GM18909 (cell line): ENCODE measurements around the gene GCC2.
A peak's percentile ranks its signal among the peaks of the same experiment; 100 is the strongest.
"Not testable (repeated sequence)": the region's sequence is repeated elsewhere in the genome, so short reads cannot be mapped to it uniquely, and the experiment has no call there.

Source experiments
- ATAC-seq: cut with Tn5 transposase; IDR thresholded peaks from one replicate; pipeline ENCODE4 v1.9.1; 2021; ENCODE audit warnings: mild to moderate bottlenecking; ENCODE audit not compliant: unreplicated experiment, poor library complexity

GCC2 gene

GRCh38 chr2:108514478-108514877, 65.5 kb downstream of the GCC2 start:
- ATAC-seq = not testable (repeated sequence)

DNA sequence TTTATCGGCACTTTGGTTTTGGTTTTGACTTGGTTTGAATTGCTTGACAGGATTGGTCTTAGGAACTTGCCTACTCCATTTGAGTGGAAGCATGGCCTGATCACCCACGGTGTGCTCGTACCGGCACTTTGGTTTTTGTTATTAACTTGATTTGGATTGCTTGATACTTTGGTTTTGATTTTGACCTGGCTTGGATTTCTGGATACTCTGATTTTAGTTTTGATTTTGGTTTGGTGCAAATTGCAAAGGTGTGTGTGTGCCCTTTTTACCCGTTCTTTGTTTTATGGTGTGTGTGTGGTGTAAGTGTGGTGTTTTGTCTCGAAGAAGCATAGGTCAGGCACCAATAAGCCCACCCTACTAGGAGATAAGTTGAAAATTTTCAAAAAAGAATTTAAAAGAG, 75.7 kb downstream of the GCC2 start:
- not testable (repeated sequence) for ATAC-seq

DNA sequence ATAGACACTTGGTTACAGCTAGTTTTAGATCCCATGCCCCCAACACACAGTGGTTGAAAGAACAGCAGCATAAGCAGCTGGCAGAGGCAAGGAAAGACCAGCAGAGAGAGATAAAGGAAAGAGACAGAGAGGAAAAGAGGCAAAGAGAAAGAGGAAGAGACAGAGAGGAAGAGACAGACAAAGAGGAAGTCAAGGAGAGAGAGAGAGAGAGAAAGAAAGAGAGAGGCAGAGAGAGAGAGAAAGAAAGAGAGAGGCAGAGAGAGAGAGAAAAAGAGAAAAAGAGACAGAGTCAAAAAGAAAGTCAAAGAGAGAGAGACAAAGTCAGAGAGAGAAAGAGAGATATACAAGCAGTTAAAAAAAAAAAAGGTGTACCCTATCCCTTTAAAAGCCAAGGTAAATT, 76.3 kb downstream of the GCC2 start:
- not testable (repeated sequence) for ATAC-seq

- ATAC-seq = no peak
Observed at GRCh38 chr2:108531674-108532055, 82.7 kb downstream of the GCC2 start.

DNA sequence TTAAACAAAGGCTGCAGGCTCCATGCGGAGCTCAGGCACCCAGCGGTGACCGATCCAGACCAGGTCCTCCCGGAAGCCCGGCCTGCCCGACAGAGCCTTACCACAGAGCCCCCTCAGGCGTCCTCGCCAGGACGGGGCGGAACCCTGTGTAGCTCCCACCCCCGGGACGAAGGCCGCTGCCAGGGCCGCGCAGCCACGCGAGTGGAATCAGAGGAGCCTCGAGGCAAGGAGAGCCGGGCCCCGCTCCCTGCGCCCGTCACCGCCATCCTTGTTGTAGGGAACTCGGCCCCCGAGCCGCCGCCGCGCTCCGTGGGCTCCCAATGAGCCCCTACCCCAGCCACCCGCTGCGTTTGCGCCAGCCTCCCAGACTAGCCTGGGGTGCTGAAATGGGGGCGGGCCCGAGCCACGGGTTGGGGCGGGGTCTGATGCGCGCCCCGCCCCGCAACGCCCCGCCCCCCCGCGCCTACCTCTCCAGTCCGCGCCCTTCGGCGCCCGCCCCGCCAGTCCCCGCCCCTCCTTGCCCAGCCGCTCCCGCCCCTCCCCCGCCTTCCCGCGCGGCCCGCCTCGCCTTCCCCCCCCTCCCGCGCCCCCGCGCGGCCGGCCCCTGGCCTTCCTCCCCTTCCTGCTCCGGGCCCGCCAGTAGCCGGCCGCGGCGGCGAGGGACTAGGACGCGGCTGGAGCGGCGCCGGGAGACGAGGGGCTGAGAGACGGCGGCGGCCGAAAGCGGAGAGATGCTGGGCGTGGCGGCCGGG, 85.0 kb downstream of the GCC2 start, which contains the start of gene LIMS1:
LIMS1 (plus strand) TSS at position 639 of the 752 bp plus-strand sequence; CDS start at position 732, 93 bp downstream.
- peak; percentile 85 for ATAC-seq

GRCh38 chr2:108534584-108535356, 85.8 kb downstream of the GCC2 start:
- peak; percentile 55 for ATAC-seq

DNA sequence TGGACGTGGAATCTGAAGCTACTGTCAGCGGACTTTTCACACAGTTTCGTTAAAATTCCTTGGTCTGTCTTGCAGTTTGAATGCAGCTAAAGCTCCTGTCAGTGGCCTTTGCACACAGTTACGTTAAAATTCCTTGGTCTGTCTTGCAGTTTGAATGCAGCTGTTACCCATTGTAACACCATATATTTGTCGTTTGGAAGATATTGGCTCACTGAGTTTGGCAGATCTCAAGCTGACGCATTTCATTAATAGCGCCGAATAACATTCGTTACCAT, 86.3 kb downstream of the GCC2 start:
- ATAC-seq = no peak

DNA sequence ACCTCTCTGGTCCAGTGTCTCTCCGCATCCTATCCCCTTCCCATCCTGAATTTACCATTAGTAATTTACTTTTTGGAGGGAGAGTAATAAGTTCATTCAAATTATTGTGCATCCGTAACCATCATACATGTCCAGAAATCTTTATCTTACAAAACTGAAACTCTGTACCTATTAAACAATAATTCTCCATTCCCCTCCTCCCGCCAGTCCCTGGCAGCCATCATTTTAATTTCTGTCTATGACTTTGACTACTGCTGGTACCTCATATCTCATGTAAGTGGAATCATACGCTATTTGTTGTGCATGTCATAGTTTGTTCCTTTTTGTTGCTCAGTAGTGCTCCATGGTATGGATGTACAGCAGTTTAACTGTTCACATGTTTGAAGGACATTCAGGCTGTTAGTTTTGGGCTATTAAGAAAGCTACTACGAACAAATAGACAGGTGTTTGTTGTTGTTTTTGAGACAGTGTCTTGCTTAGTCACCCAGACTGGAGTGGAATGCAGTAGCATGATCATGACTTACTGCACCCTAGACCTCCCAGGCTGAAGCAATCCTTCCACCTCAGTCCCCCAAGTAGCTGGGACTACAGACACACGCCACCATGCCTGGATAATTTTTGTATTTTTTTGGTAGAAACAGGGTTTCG, 87.3 kb downstream of the GCC2 start:
- ATAC-seq = no peak

DNA sequence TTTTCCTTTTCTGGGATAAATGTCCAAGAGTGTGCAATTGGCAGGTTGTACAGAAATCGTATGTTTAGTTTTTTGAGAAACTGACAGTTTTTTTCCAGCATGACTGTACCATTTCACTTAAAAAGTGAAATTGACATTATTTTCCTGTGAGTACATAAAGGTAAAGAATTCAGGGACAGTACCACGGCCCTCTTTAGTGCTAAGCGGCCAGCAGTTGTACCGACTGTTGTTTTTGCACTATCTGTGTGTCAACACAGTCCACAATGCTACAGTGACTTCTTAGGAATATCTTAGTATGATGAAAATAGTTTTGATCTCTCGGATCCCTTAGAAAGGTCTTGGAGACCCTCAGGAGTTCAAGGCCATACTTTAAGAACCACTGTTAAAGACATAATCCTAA, 87.9 kb downstream of the GCC2 start:
- no peak for ATAC-seq

GRCh38 chr2:108538000-108538625, 89.1 kb downstream of the GCC2 start:
- ATAC-seq = no peak

DNA sequence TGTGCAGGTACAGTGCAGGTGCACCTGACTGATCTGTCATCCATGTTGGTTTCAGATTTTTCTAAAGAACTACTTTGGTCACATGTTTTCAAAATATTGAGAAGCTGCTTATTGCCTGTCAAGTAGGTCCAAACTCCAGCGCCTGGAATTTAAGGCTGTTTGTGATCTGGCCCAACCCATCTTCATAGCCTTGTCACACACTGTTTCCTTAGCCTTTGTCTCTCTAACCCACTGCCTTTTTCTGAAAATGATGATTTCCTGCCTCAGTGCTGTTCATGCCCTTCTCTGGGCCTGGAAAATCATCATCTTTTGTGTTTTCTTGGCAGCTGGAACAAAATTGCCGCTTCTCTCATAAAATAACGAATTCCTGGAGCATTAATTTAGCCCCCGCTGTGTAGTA, 92.4 kb downstream of the GCC2 start:
- ATAC-seq = no peak

- ATAC-seq = no peak
Observed at GRCh38 chr2:108542071-108542470, 93.1 kb downstream of the GCC2 start.

DNA sequence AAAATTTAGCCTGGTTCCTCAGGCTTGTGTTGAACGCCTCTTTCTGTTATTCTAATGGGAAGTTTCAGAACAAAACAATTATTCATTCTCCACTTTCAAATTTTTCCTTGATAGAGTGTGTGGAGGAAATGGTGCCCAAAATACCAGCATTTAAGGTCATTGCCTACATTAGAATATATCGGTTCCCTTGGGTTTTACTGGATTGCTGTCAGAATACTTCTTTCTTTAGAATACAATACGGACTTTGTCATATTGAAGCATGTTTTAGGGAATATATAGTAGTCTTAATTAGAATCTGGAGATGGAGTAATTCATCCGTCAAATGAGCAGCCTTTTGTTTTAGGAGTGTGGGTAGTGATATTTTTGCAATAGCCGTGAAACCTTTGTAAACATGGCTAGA, 98.6 kb downstream of the GCC2 start:
- no peak for ATAC-seq

- ATAC-seq = no peak
Observed at GRCh38 chr2:108548208-108549003, 99.4 kb downstream of the GCC2 start.

- ATAC-seq = no peak
Observed at GRCh38 chr2:108552566-108552965, 103.6 kb downstream of the GCC2 start.

DNA sequence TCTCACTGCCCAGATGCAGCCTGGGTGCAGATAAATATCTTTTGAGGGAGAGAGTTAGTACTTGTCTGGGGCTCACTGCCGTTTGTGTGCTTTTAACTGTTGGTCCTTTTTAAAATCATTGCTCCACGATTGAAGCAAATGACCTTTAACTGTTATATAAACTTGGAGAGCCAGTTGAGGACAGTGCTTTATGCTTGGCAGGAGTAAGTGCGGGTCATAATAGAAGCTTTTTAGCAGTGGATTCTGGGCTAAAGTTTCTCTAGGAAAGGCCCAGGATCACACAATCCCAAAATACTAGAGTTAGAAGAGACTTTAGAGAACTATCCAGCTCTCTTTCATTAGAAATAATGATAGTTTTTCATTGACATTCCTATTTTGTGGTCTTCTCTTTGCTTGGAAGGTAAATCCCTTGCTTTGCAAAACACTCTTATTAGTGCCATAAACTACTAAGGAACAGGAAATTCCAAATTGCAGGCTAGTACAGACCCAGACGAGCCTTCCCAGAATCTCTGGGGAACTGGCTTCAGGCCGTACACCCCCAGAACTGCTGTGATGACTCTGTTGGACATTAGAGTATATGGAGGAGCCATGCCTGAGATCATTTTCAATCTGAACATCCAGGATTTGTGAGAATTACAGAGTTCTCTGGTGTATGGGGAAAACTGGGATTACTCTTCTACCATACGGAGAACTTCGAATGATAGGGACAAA, 104.4 kb downstream of the GCC2 start:
- no peak for ATAC-seq

- ATAC-seq = no peak
Observed at GRCh38 chr2:108554528-108554927, 105.5 kb downstream of the GCC2 start.

- no peak for ATAC-seq
Observed at GRCh38 chr2:108555572-108555971, 106.6 kb downstream of the GCC2 start.

- not testable (repeated sequence) for ATAC-seq
Observed at GRCh38 chr2:108556581-108556980, 107.6 kb downstream of the GCC2 start.
